Stimulated activated CD8-positive, alpha-beta memory T cell treated with anti-CD3 and anti-CD28 coated beads, Interleukin-15, amount 100 ng/mL, for 48 hours (primary cell): ENCODE measurements around the gene PUSL1.
"Not testable (repeated sequence)": the region's sequence is repeated elsewhere in the genome, so short reads cannot be mapped to it uniquely, and the experiment has no call there.

Experiments
- DNase-seq, 2 donors: peaks; one replicate each; pipeline ENCODE4 v3.0.0-alpha.2; 2020; ENCODE audit warnings: low read depth in 2 of 2

Gene PUSL1

DNA sequence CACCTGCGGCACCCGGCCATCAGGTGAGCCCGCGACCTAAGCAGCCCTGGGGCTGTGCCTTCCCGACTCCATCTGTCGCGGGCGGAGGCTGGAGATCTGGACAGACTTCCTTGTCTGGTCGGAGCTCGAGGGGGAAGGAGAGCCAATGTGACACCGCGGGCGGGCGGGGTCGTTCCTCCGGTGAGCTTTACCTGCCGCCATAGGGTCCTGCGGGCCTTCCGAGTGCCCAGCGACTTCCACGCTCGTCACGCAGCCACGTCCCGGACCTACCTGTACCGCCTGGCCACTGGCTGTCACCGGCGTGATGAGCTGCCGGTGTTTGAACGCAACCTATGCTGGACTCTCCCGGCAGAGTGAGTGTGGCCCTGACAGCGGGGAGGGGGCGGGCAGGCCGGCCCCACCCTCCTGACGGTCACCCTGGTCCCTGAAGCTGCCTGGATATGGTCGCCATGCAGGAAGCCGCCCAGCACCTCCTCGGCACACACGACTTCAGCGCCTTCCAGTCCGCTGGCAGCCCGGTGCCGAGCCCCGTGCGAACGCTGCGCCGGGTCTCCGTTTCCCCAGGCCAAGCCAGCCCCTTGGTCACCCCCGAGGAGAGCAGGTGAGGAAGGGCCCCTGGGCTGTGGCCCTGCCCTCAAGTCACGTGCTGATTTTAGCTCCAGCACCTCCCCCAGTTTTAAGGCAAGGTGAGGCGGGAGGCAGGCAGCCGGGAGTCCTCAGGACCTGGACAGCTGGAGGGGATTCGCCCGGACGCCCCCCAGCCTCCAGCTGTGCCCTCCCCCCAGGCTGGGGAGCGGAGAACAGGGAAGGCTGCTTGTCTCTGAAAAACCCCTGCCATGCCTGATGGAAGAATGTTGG lies 1.1 kb downstream of the PUSL1 start:
- DNase-seq, result no peak

DNA sequence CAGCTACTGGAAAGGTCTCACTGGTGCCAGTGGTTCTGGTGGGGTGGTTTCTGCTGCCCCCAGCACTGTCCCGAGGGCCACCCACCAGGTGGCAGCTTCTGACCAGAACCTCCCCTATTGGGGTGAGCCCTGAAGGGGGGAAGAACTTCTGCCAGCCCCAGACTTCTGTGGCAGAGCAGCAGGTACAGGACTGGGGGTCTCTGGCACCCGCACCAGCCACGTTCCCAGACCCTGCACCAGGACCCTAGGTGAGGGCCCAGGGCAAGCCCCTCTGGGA lies 1.6 kb downstream of the PUSL1 start:
- no peak for DNase-seq

DNA sequence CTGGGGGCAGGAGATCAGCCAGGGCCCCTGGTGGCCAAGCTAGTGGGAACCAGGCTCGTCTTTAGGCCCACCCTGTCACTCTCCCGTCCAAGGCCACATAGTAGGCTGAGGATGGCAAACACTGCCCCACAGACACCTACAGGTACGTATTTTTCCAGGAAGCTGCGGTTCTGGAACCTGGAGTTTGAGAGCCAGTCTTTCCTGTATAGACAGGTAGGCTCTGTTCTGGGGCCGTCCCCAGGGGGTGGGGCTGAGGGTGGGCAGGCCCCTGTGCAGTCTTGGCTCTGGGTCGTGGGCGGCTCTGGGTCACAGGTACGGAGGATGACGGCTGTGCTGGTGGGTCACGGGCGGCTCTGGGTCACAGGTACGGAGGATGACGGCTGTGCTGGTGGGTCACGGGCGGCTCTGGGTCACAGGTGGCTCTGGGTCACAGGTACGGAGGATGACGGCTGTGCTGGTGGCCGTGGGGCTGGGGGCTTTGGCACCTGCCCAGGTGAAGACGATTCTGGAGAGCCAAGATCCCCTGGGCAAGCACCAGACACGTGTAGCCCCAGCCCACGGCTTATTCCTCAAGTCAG lies 2.2 kb downstream of the PUSL1 start:
- no peak for DNase-seq

DNA sequence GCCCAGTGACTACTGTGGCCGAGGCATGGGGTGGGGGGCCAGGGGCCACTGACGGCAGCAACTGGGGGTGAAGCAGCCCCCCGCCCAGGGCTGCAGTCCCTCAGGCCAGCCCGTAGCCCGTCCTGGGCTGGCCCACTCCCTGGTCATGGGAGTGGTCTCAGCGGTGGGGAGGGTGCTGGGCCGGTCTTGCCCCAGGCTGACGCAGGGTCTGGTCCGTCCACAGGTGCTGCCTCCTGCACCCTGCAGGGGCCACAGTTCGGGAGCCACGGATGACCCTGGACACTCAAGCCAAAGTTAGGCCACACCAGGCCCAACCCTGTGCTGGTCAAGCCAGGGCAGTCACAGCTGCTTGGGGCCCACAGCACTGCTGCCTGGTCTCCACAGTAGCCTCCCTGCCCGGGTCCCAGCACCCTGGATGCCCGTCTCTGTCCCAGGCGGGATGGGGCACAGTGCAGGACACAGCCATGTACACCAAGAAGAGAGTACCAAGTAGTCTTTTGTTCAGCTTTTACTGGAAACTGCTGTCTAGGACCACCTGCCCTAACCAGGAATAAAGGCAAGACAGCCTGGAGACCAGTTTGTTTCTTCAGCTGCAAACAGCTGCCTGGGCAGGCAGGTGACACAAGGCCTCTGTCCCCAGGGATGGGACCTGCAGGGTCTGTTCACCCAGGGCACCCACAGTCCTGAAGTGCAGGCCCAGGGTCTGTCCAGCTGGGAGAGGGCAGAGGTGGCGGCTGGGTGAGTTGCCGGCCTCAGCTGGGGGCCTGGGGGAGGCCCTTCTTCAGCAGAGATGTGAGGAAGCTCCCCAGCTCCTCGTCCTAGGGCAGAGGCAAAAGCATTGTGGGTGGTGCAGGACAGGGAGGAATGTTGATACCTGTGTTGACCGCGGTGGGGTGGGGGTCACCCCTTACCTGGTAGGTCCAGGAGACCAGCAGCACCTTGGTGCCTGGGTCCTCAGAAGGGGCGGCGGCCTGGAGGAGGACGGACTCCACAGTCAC lies 3.0 kb downstream of the PUSL1 start:
- DNase-seq, result no peak

DNA sequence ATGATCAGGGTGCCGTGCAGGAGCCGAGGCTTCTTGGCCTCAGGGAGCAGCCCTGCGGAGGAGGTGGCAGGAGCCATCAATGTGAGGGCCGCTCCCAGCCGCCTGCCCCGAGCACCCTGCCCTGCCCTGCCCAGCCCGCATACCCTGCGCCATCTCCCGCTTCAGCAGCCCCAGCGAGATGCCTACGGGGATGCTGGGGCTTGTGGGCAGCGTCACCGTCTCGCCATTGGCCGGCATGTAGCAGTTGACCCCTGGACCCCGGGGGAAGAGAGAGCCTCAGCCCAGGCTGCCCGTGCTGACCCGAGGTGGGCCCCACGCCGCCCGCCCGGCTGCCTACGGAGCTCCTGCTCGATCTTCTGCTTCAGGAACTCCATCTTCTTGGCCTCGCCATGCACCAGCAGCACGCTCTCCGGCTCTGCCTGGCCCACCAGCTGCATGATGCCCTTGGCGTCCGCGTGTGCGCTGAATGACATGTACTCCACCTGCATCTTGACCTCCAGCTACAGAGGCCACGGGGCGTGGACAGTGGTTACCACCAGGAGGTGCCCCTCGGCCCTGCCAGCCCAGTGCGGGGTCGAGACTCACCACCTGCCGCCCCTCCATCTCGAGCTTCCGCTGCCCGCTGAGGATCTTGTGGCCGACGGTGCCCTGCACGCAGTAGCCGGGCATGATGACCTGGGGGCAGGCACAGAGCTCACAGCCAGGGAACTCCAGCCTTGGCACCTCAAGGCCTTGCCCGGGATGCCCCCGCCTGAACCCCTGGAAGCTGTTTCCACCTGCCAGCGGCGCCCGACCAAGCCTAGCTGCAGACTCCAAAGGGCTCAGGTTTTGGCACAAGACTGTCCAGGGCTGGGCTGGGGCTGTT lies 4.3 kb downstream of the PUSL1 start:
- DNase-seq, result no peak

DNA sequence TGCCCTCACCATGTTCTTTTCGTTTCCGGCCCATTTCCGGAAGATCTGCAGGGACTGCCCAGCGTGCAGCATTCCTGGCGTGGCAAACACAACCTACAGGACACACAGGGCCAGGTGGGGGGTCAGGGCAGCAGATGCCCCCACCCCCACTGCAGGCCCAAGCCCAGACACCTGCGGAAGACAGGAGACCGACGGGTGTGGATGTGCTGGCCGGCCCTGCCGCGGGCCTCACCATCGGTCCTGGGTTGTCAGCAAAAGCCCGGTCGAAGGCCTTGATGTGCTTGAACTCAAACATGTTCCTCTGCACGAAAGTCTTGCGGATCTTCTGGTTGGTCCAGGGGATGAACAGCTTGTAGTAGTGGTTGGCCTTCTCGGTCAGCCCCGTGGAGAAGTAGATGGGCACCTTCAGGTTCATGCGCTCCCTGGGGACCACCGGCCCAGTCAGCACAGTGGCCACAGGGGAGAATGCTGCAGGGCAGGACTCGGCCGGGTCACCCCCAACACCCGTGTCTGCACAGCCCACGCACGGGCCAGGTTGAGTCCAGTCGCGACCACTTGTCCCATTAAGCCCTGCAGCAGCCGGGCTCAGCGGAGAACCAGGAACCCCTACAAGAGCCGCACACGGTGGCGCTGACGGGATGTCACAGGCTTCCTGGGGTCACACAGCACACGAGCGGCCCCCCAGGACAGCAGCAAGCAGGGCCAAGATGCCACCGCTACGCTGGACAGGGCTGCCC lies 5.3 kb downstream of the PUSL1 start:
- no peak for DNase-seq

DNA sequence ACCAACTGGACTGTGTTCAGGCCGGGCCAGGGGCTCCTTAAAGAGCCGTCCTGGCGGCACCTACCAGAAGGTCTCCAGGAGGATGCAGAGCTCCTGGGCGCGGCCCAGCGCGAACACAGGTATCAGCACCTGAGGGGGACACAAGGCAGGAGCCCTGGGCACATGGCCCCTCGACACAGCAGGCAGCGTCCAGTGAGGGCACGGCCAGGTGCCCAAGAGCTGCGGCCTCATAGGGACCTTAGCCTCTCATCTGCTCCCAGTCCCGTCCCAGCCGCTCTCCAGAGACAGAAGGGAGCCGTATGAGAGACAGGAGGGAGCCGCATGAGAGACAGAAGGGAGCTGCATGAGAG lies 5.8 kb downstream of the PUSL1 start:
- DNase-seq, result no peak

DNA sequence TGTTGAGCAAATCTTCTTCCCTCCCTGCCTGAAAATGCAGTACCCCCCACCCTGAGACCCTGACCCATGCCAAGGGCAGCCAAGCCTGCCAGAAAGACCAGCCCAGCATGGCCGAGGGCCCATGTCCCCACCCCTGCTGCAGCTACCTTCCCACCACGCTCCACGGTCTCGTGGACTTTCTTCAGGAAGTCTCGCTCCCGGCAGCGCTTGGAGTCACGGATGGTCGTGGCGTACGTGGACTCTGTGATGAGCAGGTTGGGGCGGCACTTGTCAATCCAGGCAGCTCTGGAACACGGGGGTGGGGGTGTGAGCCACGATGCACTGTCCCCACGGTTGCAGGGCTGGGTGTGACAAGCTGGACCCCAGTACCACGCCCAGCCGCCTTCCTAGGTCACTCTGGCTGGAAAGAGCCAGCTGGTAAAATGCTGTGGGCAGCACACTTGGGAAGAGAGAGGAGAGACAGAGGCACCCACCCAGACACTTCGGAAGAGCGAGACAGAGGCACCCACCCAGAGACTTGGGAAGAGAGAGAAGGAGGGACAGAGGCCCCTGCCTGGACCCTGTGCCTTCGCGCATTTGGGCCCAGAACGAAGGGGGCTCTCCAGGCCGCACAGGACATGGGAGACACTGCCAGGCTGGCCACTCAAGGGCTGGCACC lies 6.4 kb downstream of the PUSL1 start:
- DNase-seq, result no peak

DNA sequence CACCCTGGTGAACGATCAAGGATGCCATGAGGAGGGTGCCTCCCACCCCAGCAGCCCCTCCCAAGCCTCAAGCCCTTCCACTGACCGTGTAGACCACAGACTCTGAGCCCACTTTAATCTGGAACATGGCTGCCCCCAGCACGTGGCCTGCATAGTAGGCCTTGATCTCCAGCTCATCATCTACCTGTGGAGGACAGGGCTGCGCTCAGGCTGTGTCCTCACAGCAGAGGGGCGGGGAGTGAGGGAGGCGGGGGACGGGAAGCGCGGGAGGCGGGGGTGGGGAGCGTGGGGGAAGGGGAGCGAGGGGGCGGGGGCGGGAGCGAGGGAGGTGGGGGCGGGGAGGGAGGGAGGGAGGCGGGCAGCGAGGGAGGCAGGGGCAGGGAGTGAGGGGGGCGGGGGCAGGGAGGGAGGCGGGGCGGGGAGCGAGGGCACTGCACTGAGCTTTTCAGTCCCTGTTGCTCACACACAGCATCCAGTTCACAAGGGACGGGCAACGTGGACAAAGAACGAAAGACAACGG lies 7.1 kb downstream of the PUSL1 start:
- no peak for DNase-seq

DNA sequence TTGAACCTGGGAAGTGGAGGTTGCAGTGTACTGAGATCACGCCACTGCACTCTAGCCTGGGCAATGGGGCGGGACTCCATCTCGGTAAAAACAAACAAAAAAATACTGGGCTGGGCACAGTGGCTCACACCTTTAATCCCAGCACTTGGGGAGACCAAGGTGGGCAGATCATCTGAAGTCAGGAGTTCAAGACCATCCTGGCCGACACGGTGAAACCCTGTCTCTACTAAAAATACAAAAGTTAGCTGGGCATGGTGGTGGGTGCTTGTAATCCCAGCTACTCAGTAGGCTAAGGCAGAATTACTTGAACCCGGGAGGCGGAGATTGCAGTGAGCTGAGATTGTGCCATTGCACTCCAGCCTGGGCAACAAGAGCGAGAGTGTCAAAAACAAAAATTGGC lies 7.8 kb downstream of the PUSL1 start:
- not testable (repeated sequence) for DNase-seq

DNA sequence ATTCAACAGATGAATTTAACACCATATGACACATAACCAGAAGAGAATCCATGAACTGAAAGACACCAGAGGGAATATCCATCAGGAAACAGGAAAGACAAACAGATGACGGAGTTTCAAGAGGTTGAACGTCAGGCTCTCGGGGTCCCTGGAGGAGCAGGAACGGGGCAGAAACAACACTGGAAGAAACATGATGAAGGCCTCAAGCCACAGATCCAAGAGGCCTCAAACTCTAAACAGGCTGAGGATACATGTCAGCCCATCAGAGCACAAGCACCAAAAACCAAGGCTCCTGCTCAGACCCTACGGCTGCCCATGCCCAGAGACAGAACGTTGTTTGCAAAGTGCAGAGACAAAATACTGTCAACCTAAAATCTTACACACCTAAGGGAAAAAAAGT lies 9.0 kb downstream of the PUSL1 start:
- no peak for DNase-seq

DNA sequence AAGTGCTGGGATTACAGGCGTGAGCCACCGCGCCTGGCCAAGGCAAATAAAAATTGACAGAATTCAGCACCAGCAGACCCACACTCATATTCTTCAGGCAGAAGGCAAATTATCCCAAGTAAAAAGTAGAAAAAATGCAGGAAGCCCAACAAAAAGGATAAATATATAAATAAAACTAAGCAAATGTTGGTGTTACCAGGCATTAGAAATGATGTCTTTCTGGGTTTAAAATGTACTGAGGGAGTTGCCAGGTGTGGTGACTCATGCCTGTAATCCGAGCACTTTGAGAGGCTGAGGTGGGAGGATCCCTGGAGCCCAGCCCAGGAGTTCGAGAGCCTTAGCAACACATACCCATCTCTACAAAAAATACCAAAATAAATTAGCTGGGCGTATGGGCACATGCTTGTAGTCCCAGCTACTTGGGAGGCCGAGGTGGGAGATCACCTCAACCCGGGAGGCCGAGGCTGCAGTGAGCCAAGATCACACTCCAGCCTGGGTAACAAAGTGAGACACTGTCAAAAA lies 9.8 kb downstream of the PUSL1 start:
- DNase-seq, result no peak

DNA sequence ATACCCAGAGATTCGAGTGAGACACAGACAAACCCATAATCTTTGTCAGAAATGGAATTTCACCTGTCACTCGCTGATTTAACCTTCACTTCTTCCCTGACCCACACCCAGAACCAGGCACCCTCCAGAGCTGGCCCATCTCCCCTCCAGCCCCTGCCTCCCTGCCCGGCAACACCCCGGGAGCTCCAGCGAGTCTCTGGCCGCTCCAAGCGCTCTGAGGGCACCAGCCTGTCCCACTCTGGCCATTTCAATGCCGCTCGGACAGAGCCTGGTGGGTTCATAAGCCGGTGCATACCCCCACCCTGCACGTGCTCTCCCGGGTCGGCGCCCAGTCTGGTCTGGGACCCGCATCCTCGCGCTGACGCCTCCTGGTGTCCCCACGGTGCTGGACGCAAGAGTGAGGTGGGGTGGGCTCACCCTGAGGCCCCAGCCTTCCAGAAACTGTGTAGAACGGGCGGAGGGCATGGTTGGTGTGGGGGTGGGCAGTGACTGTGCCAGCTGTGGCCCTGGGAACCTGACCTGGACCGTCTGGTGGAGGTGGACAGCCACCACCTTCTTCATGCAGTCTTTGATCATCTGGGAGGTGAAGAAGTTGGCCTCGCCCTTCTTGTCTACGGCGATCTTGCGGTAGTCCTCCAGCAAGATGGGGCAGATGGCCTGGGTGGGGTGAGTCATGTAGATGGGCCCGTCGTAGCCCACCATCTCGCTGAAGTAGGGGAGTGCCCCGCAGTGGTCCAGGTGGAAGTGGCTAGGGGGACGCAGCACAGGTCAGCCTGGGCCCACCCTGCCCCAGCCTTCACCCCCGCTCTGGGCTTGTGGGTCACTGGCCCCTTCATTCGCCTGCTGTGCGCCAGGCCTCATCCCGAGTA lies 10.6 kb downstream of the PUSL1 start:
- no peak for DNase-seq

DNA sequence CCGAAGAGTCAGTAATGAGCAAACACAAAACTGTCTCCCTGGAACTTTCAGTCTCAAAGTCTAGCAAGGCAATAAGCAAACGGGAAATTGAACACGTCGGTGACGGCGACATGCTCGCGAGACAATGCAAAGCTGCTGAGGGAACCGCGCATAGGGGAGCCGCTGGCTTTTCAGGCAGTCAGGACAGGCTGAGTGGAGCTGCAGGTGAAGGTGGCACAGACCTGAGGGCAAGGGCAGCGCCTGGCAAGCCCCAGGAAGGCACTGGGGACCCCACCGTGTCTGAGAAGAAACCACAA lies 11.2 kb downstream of the PUSL1 start:
- no peak for DNase-seq

DNA sequence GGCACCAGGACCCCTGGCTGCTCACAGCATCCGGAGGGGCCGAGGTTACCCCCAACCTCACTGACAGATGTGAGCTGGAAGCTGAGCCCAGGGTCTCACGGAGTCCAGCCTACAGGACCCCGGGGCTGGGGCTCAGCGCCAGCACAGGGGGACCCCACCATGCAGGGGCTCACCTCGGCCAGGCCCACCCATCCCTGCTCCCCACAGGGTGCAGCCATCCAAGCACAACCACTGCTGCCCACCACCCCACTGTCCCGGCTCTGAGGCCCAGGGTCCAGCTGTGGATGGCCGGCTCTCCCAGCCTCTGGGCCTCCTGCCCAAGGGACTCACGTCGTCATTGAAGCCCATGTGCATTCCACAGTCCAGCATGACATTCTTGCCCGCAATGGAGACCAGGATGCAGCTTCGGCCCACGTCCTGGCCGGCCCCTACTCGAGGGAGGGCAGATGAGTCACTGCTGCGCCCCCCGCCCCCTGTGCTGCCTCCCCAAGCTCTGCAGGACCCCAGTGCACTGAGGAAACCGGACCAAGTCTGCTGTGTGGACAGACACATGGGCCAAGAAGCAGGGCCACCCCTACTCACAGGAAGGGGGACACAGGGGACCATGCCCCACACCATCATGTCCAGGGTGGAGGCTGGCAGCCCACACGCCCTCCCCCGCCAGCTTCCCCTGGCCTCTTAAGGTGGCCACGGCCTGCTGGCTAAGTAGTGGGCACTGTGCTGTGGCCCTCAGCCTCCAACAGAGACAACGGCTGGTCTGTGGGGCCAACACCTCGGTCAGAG lies 12.5 kb downstream of the PUSL1 start:
- DNase-seq, result no peak

DNA sequence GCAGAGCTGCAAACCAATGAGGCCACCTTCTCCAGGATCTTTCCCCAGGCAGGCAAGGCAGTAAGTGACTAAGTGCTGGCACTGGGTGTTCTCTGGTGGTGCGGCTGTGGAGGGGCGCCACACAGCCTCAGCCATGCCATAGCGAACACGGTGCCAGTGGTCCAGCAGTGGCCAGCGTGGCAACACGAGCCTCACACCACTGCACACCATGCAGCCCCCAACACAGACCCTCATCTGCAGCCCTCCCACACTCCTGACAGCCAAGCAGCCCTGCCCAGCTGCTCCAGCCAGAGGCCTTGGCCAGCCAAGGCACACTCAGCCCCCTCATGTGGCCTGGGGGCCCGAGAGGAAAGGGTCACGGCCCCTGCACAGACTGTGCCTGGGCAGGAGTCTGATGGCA lies 13.1 kb downstream of the PUSL1 start:
- DNase-seq, result no peak

DNA sequence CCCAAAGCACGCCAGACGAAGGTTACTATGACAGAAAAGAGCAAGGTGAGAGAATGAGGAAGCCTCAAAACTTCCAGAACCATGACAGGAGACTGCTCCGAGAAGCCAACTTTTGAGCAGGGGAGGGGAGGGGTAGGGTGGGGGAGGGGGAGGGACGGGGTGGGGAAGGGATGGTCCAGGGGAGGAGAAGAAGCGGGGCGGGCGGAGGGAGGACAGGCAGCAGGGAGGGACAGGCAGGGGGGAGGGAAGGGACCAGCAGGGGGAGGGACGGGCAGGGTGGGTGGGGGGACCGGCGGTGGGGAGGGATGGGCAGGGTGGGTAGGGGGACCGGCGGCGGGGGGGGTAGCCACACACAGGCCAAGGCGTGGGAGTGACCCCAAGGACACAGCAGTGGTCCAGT lies 14.0 kb downstream of the PUSL1 start:
- DNase-seq, result no peak

DNA sequence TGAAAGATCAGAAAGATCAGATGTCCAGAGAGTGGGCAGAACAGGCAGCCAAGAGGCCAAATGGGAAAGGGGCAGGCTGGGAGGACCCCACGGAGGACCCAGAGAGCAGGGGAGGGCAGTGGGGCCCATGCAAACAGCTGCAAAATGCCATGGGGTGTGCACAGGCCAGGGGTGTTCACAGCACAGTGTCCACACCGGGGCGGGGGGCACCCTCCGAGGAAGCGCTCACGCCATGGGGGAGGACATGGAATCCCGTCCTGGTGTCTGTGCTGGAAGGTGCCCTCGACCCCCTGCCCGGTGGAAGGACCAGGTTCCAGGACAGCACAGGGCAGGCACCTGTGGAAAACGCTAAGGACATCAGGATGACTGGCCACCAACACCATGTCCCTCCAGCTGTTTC lies 14.6 kb downstream of the PUSL1 start:
- no peak for DNase-seq
